Measurements from ENCODE around the gene KCNJ14. TPM values are rescaled to one million over a fixed set of nuclear protein-coding genes. Genes with fewer than 3 reads are reported as not detected.

KCNJ14 gene
- polyA plus RNA-seq, 1 donor from 2014 or later: 1.1 TPM

DNA sequence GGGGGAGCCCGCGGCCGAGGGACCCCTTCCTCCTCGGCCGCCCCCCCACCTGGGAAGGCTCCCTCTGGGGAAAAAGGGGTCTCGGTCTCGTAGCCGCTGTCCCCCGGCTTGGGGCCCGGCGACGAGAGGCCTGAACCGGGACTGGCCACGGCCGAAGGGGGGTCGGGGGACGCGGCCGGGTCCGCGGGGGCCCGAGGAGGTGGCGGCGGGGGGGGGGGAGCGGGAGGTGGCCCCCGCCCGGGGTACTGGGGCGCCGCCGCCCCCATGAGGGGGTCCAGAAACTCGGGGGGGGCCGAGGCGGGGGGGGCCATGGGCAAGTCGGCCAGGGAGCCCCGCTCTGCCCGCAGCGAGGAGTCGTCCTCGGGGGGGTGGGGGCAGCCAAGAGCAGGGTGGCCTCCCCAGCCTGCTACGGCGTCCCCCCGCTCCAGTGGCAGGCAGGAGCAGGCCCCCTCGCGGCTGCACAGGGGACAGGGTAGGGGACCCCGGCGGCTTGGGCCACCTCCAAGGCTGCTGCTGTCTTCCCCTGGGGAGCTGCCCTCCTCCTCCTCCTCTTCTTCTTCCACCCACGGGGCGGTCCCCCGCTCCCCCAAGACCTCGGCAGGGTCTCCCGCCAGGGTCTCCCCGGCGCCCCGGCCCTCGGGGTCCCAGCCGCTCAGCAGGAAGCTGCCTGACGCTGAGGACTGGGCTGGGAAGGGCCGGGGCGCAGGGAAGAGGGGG is 43.4 kb downstream of the KCNJ14 start:
- no peaks in the 10 kb centered on the region for H3K9me3 ChIP-seq (ENCODE audit: low read length)
- no peaks in the 10 kb centered on the region for H4K20me1 ChIP-seq (ENCODE audit: insufficient read depth)
- no peak overlapping the region for H3K4me3 ChIP-seq (ENCODE audit: low read length)
- H3F3A ChIP-seq (ENCODE audit: insufficient read depth, low read length, poor library complexity, severe bottlenecking): no peaks in the 10 kb centered on the region
- no peak for TF ChIP-seq EP300 (conservative IDR thresholded peaks at IDR 0.05; ENCODE audit: poor library complexity, severe bottlenecking)
- no peak for TF ChIP-seq SMC3 (conservative IDR thresholded peaks at IDR 0.05; ENCODE audit: poor library complexity)
- H3K9ac ChIP-seq (ENCODE audit: low read length): no peak overlapping the region
- H2AFZ ChIP-seq (ENCODE audit: low read depth, low read length): no peak overlapping the region
- no peak overlapping the region for H3K4me2 ChIP-seq (ENCODE audit: low read length)
- H3K27ac ChIP-seq (ENCODE audit: low read length): no peak overlapping the region
- H3K9me2 ChIP-seq (ENCODE audit: insufficient read depth, low read length): no peaks in the 10 kb centered on the region
- no peaks in the 10 kb centered on the region for H3K79me2 ChIP-seq (replicated peaks; ENCODE audit: insufficient read depth, low read length)
- no peaks in the 10 kb centered on the region for H3K36me3 ChIP-seq (ENCODE audit: insufficient read depth, low read length)
- no peaks in the 10 kb centered on the region for H3K27me3 ChIP-seq (ENCODE audit: insufficient read depth, low read depth, low read length)

DNA sequence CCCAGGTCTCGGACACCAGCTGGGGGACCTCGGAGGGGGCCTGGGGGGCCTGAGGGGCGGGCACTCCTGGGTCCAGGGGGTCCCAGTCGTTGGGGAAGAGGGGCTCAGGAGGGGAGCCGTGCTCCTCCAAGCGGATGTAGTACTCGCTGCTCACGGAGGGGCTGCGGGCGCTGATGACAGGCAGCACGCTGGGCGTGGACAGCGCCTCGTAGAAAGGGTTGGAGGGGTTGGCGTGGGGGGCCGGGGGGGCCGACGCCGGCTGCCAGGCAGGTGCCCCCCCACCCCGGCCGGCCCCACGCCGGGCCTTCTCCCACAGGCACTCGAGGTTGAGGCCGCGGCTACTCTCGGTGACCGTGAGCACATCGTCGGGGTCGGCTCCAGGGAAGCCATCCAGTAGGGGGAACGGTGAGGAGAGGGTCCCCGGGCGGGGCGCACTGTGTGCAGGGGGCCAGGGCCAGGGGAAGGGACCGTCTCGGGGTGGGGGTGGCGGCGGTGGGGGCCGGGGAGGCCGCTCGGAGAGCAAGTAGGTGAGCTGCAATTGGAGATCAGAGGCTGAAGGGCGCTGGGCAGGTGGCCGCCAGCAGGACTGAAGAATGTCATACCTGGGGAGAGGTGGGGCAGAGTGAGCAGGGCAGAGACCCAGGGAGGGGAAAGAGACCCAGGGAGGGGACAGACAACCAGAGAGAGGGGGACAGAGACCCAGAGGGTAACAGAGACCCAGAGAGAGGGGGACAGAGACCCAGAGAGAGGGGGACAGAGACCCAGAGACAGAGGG is 44.1 kb downstream of the KCNJ14 start:
- no peaks in the 10 kb centered on the region for H3K79me2 ChIP-seq (replicated peaks; ENCODE audit: insufficient read depth, low read length)
- H4K20me1 ChIP-seq (ENCODE audit: insufficient read depth): no peaks in the 10 kb centered on the region
- no peak for TF ChIP-seq EZH2 (IDR thresholded peaks at IDR 0.05; ENCODE audit: borderline replicate concordance, insufficient read depth, low read length, poor library complexity, severe bottlenecking)
- TF ChIP-seq TAF1 (IDR thresholded peaks at IDR 0.05; ENCODE audit: low read depth): no peak
- no peak for TF ChIP-seq POLR2AphosphoS5 (IDR thresholded peaks at IDR 0.05)
- TF ChIP-seq EP300 (conservative IDR thresholded peaks at IDR 0.05; ENCODE audit: poor library complexity, severe bottlenecking): no peak
- no peak for TF ChIP-seq SMC3 (conservative IDR thresholded peaks at IDR 0.05; ENCODE audit: poor library complexity)
- TF ChIP-seq, protein P1, sequence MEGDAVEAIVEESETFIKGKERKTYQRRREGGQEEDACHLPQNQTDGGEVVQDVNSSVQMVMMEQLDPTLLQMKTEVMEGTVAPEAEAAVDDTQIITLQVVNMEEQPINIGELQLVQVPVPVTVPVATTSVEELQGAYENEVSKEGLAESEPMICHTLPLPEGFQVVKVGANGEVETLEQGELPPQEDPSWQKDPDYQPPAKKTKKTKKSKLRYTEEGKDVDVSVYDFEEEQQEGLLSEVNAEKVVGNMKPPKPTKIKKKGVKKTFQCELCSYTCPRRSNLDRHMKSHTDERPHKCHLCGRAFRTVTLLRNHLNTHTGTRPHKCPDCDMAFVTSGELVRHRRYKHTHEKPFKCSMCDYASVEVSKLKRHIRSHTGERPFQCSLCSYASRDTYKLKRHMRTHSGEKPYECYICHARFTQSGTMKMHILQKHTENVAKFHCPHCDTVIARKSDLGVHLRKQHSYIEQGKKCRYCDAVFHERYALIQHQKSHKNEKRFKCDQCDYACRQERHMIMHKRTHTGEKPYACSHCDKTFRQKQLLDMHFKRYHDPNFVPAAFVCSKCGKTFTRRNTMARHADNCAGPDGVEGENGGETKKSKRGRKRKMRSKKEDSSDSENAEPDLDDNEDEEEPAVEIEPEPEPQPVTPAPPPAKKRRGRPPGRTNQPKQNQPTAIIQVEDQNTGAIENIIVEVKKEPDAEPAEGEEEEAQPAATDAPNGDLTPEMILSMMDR (IDR thresholded peaks at IDR 0.05; ENCODE audit: poor library complexity, severe bottlenecking): no peak
- TF ChIP-seq REST (IDR thresholded peaks at IDR 0.05; ENCODE audit: borderline replicate concordance): no peak
- no peak for TF ChIP-seq RAD21 (conservative IDR thresholded peaks at IDR 0.05)
- no peak for TF ChIP-seq MXI1 (conservative IDR thresholded peaks at IDR 0.05; ENCODE audit: poor library complexity, severe bottlenecking)
- H3K36me3 ChIP-seq (ENCODE audit: insufficient read depth, low read length): no peaks in the 10 kb centered on the region
- no peak overlapping the region for H3K27ac ChIP-seq (ENCODE audit: low read length)
- no peak overlapping the region for H2AFZ ChIP-seq (ENCODE audit: low read depth, low read length)
- H3K4me2 ChIP-seq (ENCODE audit: low read length): no peak overlapping the region
- no peak overlapping the region for H3K9ac ChIP-seq (ENCODE audit: low read length)
- no peaks in the 10 kb centered on the region for H3K27me3 ChIP-seq (ENCODE audit: insufficient read depth, low read depth, low read length)
- H3K9me3 ChIP-seq (ENCODE audit: low read length): no peaks in the 10 kb centered on the region
- no peak overlapping the region for H3K4me3 ChIP-seq (ENCODE audit: low read length)
- no peaks in the 10 kb centered on the region for H3F3A ChIP-seq (ENCODE audit: insufficient read depth, low read length, poor library complexity, severe bottlenecking)
- no peaks in the 10 kb centered on the region for H3K9me2 ChIP-seq (ENCODE audit: insufficient read depth, low read length)
